GM19455 (cell line): Measurements from ENCODE around the gene ATP13A4.
"Not testable (repeated sequence)": the region's sequence is repeated elsewhere in the genome, so short reads cannot be mapped to it uniquely, and the experiment has no call there.

Source experiments
- ATAC-seq: cut with Tn5 transposase; IDR thresholded peaks from one replicate; pipeline ENCODE4 v1.9.1; 2021; ENCODE audit not compliant: unreplicated experiment

ATP13A4 gene

GRCh38 chr3:193563426-193563825, 8.7 kb upstream of the ATP13A4 start:
- ATAC-seq: no peak

- ATAC-seq: no peak
Observed at GRCh38 chr3:193560870-193561269, 6.2 kb upstream of the ATP13A4 start.

- no peak for ATAC-seq
Observed at GRCh38 chr3:193560091-193560490, 5.4 kb upstream of the ATP13A4 start.

- ATAC-seq: no peak
Observed at GRCh38 chr3:193559100-193559499, 4.4 kb upstream of the ATP13A4 start.

GRCh38 chr3:193556841-193557240, 2.1 kb upstream of the ATP13A4 start:
- no peak for ATAC-seq

- ATAC-seq: no peak
Observed at GRCh38 chr3:193553586-193553985, 1.1 kb downstream of the ATP13A4 start.

- ATAC-seq: no peak
Observed at GRCh38 chr3:193552923-193553322, 1.8 kb downstream of the ATP13A4 start.

- ATAC-seq: no peak
Observed at GRCh38 chr3:193548406-193548805, 6.3 kb downstream of the ATP13A4 start.

GRCh38 chr3:193546129-193546528, 8.6 kb downstream of the ATP13A4 start:
- ATAC-seq: no peak

- no peak for ATAC-seq
Observed at GRCh38 chr3:193545304-193545703, 9.4 kb downstream of the ATP13A4 start.

- no peak for ATAC-seq
Observed at GRCh38 chr3:193544289-193544688, 10.4 kb downstream of the ATP13A4 start.

- no peak for ATAC-seq
Observed at GRCh38 chr3:193530231-193531165, 24.2 kb downstream of the ATP13A4 start.

GRCh38 chr3:193526085-193526484, 28.6 kb downstream of the ATP13A4 start:
- ATAC-seq: not testable (repeated sequence)

GRCh38 chr3:193522473-193522872, 32.2 kb downstream of the ATP13A4 start:
- ATAC-seq: no peak

- no peak for ATAC-seq
Observed at GRCh38 chr3:193520738-193521137, 34.0 kb downstream of the ATP13A4 start.

GRCh38 chr3:193515966-193516365, 38.7 kb downstream of the ATP13A4 start:
- ATAC-seq: no peak

- ATAC-seq: no peak
Observed at GRCh38 chr3:193510154-193510553, 44.5 kb downstream of the ATP13A4 start.

- no peak for ATAC-seq
Observed at GRCh38 chr3:193509103-193509965, 45.4 kb downstream of the ATP13A4 start.

GRCh38 chr3:193508108-193508507, 46.6 kb downstream of the ATP13A4 start:
- ATAC-seq: no peak

GRCh38 chr3:193507566-193507965, 47.1 kb downstream of the ATP13A4 start:
- ATAC-seq: no peak

- ATAC-seq: no peak
Observed at GRCh38 chr3:193506921-193507320, 47.8 kb downstream of the ATP13A4 start.

- ATAC-seq: no peak
Observed at GRCh38 chr3:193502871-193503270, 51.8 kb downstream of the ATP13A4 start.
